GM18505 (cell line): ENCODE data around the gene KIF7.

ENCODE experiments used
- ATAC-seq: cut with Tn5 transposase; IDR thresholded peaks from one replicate; pipeline ENCODE4 v1.9.1; 2021; ENCODE audit not compliant: unreplicated experiment
- POLR2A ChIP-seq: IDR thresholded peaks from 4 replicates; pipeline ENCODE4 v1.6.1; 2011; ENCODE audit warnings: borderline replicate concordance; ENCODE audit not compliant: insufficient read depth, insufficient read length; ENCODE audit errors: extremely low read depth

The KIF7 gene

DNA sequence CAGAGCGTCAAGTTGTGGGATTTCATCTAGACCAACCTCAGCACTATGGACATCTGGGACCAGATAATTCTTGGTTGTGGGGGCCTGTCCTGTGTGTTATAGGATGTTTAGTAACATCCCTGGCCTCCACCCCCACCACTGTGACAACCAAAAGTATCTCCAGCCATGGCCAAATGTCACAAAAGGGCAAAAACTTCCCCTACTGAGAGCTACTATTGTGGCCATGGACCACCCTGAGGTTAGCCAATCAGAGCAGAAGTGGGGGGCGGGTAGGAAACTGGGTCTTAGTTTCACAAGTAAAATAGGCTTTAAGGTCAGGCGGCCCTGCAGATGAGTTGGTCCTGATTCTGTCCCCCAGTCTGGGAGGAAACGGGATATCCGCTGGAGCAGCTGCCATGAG is 25.4 kb downstream of the KIF7 start:
- TF ChIP-seq POLR2A = no peak
- ATAC-seq = no peak

GRCh38 chr15:89628806-89629715 is 26.2 kb downstream of the KIF7 start:
- no peak for ATAC-seq

GRCh38 chr15:89628301-89628700 is 27.0 kb downstream of the KIF7 start:
- no peak for TF ChIP-seq POLR2A
- no peak for ATAC-seq

More at GRCh38 chr15:89628806-89629715, 26.2 kb downstream of the KIF7 start:
- no peak for TF ChIP-seq POLR2A

- no peak for ATAC-seq
- TF ChIP-seq POLR2A = no peak
Measured at GRCh38 chr15:89627256-89627970, 27.9 kb downstream of the KIF7 start.

GRCh38 chr15:89625716-89626115 is 29.6 kb downstream of the KIF7 start:
- ATAC-seq = no peak
- TF ChIP-seq POLR2A = no peak

- no peak for TF ChIP-seq POLR2A
Measured at GRCh38 chr15:89623165-89623564, 32.1 kb downstream of the KIF7 start.

GRCh38 chr15:89621547-89621946 is 33.7 kb downstream of the KIF7 start:
- no peak for ATAC-seq
- TF ChIP-seq POLR2A = no peak

More at GRCh38 chr15:89623165-89623564, 32.1 kb downstream of the KIF7 start:
- ATAC-seq = no peak

DNA sequence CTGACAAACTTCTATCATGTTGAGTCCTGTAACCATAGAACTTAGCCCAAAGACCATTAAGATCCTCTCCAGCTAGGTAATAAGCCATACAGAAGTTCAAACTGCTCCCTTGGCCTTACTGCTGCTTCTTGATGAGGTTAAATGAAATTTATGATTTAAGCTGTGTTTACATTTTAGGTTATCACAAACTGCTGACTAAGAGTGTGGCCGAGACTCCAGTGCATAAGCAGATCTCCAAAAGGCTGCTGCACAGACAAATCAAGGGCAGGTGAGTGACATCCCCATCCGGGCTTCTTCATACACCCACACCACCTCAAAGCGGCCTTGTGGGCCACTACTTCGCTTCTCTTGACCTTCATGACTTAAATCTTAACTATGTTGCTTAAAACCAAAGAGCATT is 39.0 kb downstream of the KIF7 start:
- ATAC-seq = no peak

GRCh38 chr15:89615135-89615534 is 40.1 kb downstream of the KIF7 start:
- ATAC-seq = no peak
- no peak for TF ChIP-seq POLR2A

More for the DNA sequence above, 39.0 kb downstream of the KIF7 start:
- TF ChIP-seq POLR2A = no peak

DNA sequence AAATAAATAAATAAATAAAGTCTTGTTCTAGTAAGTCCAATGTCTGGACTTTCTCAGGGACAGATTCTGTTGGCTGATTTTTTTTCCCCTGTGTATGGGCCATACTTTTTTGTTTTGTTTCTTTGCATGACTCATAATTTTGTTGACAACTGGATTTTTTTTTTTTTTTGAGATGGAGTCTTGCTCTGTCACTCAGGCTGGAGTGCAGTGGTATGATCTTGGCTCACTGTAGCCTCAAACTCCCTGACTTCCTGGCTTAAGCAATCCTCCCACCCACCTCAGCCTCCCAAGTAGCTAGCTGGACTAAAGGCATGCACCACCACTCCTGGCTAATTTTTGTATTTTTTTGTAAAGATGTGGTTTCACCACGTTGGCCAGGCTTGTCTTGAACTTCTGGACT is 41.1 kb downstream of the KIF7 start:
- no peak for TF ChIP-seq POLR2A
- no peak for ATAC-seq

- no peak for ATAC-seq
Measured at GRCh38 chr15:89613031-89613430, 42.2 kb downstream of the KIF7 start.

GRCh38 chr15:89611317-89611716 is 44.0 kb downstream of the KIF7 start:
- no peak for ATAC-seq
- TF ChIP-seq POLR2A = no peak

More at GRCh38 chr15:89613031-89613430, 42.2 kb downstream of the KIF7 start:
- TF ChIP-seq POLR2A = no peak

DNA sequence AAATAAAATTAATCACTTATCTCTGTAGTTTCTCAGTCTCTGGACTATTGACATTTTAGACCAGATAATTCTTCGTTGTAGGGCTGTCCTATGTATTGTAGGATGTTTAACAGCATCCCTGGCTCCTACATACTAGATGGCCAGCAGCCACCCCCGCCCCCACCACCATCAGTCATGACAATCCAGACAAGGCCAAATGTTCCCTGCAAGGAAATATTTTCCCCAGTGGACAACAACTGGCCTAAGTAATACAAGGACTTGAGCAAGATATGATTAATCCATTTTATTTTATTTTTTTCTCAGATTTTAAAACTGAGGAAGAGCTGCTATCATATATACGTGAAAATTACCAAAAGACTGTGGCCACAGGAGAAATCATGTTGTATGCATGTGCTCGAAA is 56.2 kb downstream of the KIF7 start:
- no peak for ATAC-seq
- TF ChIP-seq POLR2A = no peak

GRCh38 chr15:89593018-89593417 is 62.2 kb downstream of the KIF7 start:
- TF ChIP-seq POLR2A = no peak
- no peak for ATAC-seq
